HFF-Myc (cell line): ENCODE measurements around the gene ZNF385B.
A peak's percentile ranks its signal among the peaks of the same experiment; 100 is the strongest.

ENCODE experiments used
- DNase-seq: peaks from one replicate; pipeline ENCODE4 v3.0.0-alpha.2; 2011; ENCODE audit warnings: low read depth; ENCODE audit errors: extremely low read depth
- H3K4me3 ChIP-seq: replicated peaks from 2 replicates; pipeline ENCODE4 v1.5.1; 2011; ENCODE audit warnings: low read depth, mild to moderate bottlenecking, control low read depth, low read length
- TF ChIP-seq, protein P1 (sequence below): IDR thresholded peaks from 2 replicates; pipeline ENCODE4 v1.5.1; 2012; ENCODE audit warnings: mild to moderate bottlenecking, low read depth, low read length, control low read depth; ENCODE audit errors: missing control alignments

Gene ZNF385B

DNA sequence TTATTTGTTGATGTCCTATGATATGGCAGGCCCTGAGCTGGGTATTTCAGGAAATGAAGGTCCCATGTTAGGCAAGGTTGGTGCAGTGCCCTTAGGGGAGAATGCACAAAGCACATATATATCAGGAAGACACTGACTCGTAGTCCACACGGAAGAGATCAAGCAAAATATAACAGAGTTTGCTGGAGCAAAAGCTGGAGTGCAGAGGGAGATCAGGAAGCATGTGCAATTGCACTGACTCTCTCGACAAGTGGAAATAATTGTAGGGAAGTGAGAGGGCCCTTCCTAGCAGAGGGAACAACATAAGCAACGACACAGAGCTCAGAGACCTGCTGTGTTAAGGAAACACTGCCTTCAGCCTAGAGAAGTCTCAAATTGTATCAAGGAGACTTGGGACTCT, 4.2 kb downstream of the ZNF385B start:
- no peak overlapping the region for H3K4me3 ChIP-seq
- TF ChIP-seq, protein P1, sequence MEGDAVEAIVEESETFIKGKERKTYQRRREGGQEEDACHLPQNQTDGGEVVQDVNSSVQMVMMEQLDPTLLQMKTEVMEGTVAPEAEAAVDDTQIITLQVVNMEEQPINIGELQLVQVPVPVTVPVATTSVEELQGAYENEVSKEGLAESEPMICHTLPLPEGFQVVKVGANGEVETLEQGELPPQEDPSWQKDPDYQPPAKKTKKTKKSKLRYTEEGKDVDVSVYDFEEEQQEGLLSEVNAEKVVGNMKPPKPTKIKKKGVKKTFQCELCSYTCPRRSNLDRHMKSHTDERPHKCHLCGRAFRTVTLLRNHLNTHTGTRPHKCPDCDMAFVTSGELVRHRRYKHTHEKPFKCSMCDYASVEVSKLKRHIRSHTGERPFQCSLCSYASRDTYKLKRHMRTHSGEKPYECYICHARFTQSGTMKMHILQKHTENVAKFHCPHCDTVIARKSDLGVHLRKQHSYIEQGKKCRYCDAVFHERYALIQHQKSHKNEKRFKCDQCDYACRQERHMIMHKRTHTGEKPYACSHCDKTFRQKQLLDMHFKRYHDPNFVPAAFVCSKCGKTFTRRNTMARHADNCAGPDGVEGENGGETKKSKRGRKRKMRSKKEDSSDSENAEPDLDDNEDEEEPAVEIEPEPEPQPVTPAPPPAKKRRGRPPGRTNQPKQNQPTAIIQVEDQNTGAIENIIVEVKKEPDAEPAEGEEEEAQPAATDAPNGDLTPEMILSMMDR = no peak
- no peak for DNase-seq

DNA sequence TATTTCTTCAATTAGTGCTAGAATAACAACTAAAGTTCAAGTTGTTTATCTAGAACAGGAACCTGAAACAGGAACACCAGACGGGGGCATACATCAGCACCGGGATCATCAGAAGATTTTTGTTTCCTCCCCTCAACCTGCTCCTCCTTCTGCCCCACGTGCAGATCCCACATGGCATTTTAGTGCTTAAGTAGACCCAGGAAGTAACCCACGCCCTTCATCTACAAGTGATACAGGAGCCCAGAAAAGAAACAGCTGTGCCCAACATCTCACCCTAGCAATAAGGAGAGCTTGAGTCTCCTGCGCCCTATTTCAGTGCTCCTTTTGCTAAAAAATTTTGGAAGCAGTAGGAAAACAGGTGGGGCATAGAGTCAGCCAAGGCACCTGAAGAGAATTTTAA, 5.2 kb downstream of the ZNF385B start:
- no peak overlapping the region for H3K4me3 ChIP-seq
- DNase-seq = no peak
- TF ChIP-seq, protein P1 = no peak

DNA sequence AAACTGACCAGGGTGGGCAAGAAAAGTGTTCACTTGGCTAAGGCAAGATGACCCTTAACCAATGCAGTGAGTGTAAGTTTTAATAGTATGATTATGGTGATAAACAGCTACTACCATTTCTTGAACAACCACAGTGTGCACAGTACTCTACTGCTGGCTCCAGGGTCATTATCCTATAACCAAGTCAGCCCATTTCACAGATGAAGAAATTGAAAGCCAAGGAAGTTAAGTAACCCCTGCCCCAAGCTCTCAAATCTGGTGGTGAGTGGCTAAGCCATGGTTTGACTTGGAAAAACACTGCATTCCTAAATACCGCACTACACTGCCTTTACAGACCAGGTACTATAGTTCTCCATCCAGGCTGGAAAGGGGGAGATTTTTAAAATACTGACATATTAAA, 5.7 kb downstream of the ZNF385B start:
- H3K4me3 ChIP-seq = no peak overlapping the region
- TF ChIP-seq, protein P1 = no peak

DNA sequence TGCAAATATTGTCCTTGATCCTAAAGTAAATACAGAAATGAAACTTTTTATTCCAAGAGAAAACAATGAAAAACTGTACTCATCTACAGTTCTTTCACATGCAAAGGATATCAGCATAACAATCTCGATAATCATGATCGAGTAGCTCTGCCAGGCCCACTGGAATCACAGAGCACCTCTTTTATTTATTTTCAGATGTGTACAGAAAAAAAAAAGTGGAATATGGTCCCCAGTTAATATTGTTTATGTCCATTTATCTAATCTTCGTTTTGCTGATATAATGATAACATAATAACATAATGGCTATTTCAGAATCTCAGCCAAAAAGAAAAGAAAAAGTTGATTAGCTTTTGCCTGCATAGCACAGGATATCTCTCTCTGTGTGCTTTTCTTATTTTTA, 6.5 kb downstream of the ZNF385B start:
- no peak overlapping the region for H3K4me3 ChIP-seq
- TF ChIP-seq, protein P1 = no peak
- DNase-seq = no peak

More for the DNA sequence above, 5.7 kb downstream of the ZNF385B start:
- DNase-seq = no peak

DNA sequence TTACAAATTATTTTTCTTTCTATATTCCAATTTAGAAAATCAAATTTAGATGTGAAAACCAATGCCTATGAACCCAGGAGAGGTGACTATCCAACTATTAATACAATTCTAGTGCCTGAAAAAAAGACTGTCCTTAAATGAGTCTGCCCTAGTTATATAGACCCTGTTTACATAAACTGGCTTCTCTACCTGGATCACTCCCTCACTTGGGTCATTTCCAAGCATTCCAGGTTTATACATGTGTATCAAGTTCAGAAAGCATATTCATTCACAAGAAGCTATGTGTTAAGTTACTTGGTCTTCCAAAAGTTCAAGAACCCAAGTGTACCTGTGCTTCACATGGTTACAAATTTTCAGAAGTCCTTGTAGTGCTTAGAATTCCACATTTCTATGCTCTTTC, 8.3 kb downstream of the ZNF385B start:
- TF ChIP-seq, protein P1 = no peak
- H3K4me3 ChIP-seq = no peak overlapping the region
- no peak for DNase-seq

DNA sequence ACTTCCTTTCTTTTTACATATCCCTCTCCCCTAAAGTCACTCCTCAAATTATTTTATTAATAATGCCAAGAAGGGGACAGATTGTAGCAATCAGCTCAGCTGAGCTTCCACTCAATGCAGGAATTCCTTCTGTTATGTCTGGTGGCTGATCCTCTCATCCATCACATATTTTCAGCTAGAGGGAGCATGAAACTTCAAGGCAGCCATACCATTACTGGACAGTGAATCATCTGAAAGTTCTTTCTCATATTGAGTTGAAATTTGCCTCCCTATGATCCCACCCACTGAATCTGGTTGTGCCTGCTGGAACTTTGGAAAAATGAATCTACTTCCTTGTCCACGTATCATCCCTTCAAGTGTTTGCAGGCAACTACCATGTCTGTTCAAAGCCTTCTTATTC, 11.2 kb downstream of the ZNF385B start:
- H3K4me3 ChIP-seq = no peak overlapping the region
- no peak for DNase-seq
- TF ChIP-seq, protein P1 = peak; percentile 26

DNA sequence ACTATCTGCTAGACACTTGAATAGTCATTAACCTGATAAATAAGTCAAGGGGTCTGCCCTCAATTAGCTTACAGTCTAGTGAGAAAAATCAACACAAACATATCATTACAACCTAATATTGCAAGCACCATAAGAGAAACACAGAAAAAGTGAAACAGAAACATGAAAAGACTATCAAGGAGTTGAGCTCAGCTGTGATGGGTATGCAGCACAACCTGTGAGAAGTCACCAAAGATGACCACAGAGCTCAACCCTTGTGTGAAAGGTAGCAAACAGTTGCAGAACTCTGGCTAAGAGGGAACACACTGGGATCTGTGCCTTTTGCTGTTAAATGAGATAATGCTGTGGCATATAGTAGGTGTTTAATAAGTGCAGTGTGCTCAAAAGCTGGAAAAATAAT, 11.7 kb downstream of the ZNF385B start:
- H3K4me3 ChIP-seq = no peak overlapping the region
- DNase-seq = no peak
- TF ChIP-seq, protein P1 = no peak
